Fibroblast of peridontal ligament (primary cell): ENCODE results near the gene AKT2.

ENCODE experiments used
- DNase-seq: peaks from one replicate; pipeline ENCODE4 v3.0.0-alpha.2; 2010; ENCODE audit errors: extremely low read depth

Gene AKT2

DNA sequence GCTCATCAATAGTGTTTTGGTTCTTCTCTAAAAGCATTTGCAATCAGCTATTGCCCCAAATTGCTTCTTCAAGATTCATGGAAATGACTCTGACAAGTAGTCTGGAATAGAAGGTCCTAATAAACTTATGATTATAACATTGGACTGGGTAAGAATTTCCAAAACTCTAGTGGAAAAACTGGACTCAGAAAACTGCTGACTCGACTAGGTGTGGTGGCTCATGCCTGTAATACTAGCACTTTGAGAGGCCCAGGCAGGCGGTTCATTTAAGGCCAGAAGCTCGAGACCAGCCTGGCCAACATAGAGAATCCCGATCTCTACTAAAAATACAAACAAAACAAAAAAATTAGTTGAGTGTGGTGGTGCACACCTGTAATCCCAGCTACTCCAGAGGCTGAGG is 15.5 kb upstream of the AKT2 start:
- DNase-seq, result no peak

DNA sequence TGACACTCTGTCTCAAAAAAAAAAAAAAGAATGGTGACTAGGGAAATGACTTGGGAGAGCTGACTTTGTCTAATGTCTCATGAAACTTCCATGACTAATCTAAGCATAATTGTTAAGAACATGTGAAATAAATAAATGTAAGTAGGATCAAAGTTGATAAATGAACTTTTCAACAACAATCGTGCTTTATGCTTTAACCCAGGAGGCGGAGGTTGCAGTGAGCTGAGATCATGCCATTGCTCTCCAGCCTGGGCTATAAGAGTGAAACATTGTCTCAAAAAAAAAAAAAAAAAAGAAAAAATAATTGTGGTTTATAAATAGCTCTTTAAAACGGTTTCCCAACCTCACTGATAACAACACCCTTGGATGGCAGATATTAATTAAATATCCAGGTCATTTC is 12.9 kb upstream of the AKT2 start:
- no peak for DNase-seq

DNA sequence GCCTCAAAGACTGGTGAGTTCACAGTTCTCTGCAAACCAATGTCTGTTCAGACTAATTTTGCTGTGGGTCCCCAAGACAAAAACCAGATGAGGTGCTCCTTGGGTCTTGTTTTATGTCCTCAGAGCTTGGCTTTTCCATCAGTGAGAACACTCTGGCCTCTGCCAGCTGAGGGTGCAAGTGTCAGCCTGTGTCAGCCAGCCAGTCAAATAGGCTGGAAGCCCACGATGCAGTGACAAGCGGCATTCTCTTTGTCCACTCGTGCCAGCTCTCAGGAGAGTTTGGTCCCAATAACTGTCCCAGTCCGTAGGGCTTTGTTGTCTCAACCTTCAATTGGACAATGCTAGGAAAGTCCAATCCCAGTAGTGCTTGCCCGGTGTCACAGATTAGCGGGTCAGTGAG is 9.4 kb upstream of the AKT2 start:
- DNase-seq, result no peak

DNA sequence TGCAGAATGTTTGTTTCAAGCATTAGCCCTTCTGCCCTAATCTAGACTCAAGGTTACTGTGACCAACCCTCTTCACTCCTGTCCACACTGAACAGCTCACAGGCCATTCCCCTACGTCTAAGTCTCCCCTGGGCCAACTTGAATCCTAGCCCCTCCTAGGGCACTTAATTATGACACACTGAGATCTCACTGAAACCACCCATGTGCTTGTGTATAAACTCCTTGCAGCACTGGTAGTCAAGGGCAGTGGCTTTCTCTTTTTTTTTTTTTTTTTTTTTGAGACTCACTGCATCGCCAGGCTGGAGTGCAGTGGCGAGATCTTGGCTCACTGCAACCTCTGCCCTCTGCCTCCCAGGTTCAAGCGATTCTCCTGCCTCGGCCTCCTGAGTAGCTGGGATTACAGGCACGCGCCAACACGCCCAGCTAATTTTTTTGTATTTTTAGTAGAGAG is 1.9 kb upstream of the AKT2 start:
- peak; percentile 14 for DNase-seq

DNA sequence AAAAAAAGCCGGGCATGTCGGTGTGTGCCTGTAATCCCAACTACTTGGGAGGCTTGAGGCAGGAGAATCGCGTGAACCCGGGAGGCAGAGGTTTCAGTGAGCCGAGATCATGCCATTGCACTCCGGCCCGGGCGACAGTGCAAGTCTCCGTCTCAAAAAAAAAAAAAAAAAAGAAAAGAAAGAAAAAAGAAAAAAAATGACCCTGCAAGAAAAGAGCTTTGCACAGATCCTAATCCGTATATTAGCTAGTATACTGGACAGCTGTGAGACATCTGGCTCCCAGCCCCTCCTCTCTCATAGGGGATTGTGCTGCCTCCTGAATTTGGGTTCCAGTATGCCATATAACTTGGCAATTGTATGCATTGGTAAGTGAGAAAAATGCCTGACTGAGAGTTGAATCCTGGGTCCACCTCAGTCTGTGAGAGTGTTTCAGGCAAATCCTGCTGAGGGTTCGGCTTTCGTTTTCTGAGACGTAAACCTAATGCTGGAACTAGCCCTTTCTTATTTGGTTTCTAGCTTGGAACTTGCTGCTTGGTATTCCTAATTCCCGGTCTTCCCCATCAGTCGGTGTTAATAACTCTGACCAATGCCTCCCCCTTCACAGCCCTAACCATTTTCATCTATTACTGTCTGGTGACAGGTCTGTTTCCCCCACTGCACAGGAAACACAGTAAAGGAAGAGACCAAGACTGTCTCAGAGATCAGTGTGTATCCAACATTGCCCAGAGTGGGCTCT is 1.3 kb upstream of the AKT2 start:
- DNase-seq, result peak; percentile 30

DNA sequence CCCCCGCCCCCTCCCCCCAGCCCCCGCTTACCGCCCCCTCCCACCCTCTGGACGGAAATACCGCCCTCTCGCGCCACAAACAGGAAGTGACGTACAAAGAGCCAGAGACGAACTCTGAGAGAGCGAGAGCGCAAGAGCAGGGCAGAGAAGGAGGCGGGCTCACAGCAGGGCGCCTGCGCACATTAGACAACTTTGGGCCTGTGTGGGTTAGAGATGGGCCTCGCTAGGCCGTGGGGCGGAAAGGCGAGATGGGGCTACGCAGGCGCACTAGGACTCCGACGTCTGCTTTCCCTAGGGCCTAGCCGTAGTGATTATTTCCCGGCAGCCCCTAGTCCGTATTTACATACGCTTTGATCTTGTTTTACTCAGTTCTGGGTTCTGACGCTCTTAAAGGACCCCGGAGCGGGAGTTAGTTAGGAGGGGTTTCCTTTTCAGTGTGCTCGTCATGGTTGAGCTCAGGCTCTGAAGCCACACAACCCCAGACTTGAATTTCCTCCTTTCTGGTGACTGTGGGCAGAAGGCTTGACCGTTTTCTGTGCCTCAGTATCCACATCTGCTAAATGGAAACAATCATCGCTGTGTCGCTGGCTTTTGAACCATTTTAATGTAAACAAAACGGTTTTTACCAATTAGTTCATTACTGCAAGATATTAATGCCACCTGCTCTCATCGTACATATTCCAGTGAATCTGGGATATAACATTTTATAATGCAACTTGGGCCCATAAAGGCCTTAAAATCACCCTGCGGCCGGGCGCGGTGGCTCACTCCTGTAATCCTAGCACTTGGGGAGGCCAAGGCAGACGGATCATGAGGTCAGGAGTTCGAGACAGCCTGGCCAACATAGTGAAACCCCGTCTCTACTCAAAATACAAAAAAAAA is 449 bp upstream of the AKT2 start:
- DNase-seq, result peak; percentile 100

DNA sequence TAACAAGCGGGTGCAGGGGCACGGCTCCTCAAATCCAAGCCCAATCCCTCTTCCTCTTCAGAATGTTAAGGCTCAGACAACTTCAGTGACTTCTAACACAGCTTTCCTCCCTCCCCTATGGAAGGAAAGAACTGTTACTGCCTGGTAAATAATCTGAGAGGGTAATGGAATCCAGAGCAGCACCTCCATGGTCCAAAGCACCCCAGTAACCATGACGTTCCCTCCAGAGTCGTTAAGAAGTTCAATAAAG is 969 bp downstream of the AKT2 start:
- no peak for DNase-seq

DNA sequence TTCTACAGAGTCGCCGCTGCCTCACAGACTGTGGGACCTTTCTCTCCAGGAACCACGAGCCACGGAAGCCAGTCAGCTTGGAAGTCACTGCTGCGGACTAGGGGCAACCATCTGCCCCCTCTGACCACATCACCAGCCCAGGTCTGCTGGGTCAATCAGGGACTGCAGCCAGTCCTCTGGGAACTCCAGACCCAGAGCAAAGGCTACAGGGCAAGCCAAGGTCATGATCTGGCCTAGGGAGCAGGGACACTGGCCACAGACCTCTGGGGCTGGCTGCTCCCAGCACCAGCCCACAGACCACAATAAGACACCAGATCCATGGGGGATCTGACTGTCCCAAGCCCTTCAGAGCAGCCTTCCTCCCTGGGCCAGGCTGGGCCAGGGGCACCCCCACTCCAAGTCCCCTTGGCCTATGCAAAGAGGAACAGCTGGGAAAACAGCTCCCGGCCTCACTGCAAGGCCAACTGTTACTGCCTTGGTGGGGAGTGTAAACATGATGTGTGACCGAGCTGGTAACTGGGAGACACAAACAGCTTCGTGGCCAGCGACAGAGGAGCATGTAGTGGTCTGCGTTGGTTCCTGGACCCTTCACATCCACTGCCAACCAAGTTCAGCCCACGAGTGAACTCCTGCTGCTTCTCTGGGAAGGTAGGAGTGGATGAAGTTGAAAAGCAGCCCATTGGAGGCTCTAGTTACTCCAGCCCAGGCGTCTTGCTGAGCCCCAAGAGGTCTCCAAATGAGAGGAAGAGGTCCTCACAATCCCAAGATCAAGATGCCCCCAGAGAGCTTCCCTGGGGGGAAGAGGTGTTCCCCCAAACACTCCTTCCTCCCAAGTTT is 1.5 kb downstream of the AKT2 start:
- DNase-seq, result peak; percentile 19

DNA sequence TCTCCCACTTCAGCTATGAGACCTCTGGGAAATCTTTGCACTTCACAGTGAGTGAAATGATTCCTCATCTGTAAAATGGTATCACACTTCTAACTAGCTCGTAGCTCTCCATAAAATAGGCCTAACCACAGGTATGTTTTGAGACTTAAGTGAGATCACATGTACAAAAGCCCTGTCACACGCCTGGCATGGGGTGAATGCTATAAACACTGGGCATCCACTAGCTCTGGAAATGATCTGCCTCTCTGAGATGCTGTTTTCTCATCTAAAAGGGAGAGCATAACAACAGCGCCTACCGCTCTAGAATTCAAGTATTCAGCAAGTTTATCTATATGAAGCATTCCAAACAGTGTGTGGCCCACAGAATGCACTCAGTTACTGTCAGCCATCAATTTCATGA is 2.2 kb downstream of the AKT2 start:
- DNase-seq, result peak; percentile 69

DNA sequence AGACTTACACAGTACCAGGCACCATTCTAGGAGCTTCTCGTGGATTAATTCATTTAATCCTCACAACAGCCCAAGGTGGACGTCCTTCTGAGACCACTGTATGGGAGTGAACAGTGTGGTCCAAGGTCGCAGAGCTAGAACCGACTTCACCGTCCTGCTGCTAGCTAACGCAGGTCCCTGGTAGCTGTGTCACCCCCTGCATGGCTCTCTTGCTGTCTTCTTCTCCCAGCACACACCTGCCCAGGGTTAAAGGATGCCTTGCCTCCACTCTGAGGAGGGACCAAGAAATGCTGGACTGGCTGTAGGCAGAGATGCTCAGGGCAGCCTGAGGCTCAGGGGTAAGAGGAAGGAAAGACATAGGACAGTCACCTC is 3.0 kb downstream of the AKT2 start:
- DNase-seq, result no peak

DNA sequence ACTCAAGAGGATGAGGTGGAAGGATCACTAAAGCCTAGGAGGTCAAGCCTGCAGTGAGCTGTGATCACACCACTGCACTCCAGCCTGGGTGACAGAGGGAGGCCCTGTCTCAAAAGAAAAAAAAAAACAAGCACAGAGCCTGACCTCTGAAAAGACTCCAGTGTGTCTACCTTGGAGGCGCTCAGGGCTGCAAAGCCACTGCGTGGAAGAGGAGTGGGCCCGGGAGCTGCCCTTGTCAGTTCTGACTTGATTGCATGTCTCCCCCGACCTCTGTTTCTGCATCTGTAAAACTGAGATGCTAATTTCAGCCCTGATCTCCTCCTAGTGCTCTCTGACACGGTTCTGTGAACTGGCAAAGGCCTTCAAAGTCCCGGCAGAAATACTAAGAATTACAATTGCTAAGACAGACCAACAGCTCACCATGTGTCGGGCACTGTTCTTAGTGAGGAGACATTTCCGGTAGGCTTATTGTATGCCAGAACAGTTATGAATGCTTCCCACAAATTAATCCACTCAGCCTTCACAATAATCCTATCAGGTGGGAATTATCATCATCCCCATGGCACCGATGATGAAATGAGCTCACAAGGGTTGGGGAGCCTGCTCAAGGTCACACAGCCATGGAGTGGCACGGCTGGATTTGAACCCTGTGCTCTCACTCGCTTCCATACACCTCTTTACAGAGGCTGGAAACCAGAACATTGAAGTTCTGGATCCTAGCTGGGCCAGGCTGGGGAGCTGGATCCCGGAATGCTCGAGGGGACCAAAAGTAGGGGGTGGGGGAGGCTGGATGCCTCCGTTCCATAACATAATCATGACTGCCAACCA is 3.5 kb downstream of the AKT2 start:
- DNase-seq, result no peak

DNA sequence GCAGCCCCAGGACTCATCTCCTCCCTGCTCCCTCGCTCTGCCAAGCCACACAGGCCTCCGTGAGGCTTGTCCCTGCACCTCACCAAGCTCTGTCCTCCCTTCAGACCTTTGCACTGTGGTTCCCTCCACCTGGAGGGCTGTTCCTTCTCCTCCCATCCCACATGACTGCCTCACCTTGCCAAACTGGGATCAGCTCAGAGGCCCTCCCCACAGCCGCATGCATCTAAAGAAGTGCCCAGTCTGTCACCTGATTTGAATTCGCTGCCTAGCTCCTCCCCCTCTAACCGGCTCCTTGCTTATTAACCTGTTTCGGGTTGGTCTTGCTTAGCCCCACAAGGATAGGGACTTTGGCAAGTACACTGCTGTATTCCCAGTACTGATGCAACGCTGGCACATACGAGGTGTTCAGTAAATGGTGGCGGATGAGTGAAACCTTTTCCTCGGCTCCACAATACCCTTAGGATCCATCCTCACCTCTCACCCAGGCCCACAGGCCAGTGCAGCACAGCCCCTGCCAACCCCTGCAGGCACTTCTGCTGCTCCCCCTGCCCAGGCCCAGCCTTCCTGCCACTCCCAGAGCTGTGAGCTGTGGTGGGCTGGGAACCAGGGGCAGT is 4.4 kb downstream of the AKT2 start:
- DNase-seq, result no peak

DNA sequence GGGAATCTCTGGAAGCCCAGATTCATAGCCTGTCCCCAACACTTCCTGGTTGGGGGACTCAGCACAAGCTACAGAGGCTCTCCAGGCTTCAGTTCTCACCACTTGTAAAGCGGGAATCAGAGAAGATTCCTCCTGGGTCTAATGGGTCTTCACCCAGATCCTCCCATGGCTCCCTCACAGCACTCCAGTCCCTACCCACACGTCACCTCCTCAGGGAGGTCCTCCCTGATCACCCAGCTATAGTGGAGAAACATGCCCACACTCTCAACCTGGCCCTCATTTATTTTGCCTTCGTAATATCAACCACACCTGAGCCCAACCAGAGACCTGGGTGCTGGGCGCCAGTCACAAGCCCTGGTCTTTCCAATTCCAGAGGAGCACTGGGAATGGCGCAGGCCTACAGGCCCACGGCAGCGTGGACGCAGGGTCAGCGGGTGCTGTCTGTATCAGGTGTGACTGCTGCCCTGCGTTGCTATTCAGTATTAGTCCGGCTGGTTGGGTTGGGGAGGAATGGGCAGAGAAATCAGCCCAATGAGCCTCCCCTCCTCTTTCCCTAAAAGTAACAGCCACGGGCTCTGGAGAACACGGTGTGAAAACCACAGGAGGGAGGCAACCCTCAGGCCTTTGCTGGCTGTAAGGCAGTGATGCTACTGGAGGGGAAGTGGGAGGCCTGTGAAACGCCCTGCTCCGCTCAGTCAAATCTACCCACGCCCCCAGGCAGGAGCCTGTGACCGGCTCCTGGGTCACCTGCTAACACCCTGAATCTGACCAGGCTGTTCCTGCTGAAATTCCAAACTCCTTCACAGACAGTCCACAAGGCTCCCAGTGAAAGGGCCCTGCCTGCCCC is 5.2 kb downstream of the AKT2 start:
- DNase-seq, result no peak

DNA sequence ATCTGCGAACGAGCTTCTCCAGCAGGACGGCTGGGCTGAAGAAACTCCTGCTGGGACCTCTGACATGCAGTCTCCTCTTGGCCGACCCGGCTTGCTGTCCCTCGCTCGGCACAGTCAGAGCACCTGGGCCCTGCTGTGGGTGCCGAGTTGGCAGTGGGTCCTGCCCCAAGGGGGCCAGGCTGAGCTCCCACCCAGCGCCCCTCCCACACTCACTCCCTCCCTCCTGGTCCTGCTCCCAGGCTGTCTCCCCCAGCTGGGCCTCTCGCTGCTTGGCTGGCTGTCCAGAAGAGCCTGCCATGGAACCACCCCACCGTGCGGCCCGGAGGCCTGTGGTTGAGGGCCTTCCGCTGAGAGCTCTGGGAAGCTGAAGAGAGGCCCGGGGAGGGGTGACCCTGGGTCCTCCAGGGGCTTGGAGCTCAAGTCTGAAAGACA is 6.0 kb downstream of the AKT2 start:
- peak; percentile 67 for DNase-seq

DNA sequence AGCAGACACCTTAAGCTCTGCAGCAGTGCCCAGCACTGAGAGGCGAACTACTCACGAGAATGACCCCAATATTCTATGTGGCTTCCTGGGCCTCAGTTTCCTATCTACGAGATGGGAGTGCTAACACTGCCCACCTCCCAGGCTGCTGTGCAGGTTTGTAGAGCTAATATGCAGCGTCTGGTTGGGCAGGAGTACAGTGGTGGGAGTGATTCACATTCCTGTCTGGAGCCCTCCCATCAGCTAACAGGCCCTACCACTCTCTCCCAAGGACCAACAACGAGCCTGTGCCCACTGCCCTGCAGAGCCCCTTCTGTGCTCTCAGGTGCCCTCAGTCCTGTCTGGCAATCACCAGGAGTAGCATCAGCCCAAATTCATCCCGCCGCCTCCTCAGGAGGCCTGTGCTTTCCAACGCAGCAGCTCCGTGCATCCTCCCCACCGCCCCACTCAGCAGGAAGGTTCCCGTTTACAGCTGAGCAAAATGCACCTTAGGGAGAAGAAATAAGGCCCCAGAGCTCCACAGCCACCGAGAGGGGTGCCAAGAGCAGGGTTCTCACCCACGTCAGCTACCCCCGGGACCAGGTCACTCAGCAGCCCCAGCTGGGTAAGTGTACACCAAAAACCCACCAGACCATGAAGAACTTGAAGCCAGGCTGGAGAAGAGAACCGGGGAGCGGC is 6.6 kb downstream of the AKT2 start:
- DNase-seq, result no peak

DNA sequence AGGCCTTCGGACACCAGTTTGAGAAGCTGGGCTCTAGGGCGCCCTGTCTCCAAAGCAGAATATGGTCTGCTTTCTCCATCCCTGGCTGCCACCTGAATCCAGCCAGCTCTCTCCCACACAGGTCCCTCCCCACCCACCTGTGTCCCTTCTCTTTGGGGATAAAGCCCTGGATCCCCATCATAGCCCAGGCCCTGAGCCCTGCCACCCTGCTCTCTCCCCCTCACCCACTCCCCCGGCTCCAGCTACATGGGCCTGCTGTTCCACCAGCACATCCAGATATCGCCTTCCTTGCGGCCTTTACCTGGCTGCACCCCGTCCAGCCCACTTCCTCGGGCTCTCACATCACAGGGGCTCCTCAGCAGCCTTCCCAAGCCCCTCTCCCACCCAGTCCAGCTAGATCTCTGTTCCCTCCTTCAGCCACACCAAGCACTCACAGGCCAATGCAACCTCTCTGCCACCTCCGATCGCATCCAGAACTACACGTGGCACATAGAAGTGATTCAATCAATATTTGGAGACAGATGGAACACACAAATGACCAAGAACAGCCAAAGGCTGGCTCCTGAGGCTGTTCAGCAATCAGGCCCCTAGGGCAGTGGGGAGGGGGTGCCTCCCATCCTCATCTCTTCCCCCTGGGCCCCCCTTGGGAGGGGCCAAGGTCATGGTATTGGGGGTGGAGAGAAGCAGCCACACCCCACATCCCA is 7.6 kb downstream of the AKT2 start:
- no peak for DNase-seq

DNA sequence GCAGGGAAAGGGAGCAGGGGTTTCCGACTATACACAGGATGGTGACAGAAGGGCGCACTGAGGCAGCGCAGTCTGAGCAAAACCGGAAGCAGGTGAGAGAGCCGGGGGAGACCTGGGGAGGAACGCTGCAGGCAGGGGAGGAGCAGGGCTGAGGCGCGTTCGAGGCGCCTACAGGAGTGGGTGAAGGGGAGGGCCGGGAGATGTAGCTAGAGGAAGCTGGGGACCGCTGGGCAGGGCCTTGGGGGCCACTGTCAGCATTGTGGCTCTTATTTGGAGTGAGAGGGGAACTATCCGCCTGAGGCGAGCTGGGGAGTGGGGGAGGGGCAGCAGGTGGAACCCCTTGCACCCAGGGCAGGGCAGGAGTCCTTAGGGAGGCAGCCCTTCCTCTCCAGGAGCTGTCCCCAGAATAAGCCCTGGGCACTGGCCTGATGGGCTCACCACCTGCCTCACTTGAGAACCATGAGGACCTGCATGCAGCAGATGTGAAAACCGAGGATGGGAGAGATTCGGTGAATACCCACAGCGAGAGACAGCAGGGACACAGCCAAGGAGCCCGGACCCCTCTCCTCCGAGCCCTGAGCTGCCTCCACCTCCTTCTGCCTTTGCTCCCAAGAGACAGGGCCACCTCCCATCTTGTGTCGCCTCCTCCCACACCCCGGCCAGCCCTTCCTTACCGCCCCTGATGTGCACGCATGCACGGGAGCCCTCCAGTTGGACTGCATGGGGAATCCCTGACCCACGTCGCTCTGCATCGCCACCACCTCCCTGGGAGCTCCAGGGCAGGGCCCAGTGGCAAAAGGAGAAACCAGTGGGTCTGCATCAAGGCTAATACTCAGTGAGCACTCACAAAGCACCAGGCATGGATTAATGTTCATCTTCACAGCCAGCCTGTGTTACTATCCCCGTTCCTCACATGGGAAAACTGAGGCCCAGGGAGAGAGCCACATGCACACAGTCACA is 10.3 kb downstream of the AKT2 start:
- DNase-seq, result no peak
